ENCODE data around the gene ABCG5. TPM values are rescaled to one million over a fixed set of nuclear protein-coding genes. Genes with fewer than 3 reads are reported as not detected.

ABCG5 gene
- total and polyA plus RNA-seq, 8 donors = 0.18 to 0.52 (median 0.43) TPM; not detected in 2

GRCh38 chr2:43837033-43837432 is 1.6 kb downstream of the ABCG5 start:
- intact Hi-C loops (cut with DNase I) = no loop called here
- Histone ChIP-seq H3K27me3 (peaks cover 0 to 19% of the 10 kb centered on the region in 2 donors), H3K27ac (no peak overlapping the region), H3K36me3 (no peaks in the 10 kb centered on the region), H3K4me1 (peaks cover 0 to 4% of the 10 kb centered on the region in 2 donors), H3K9me3 (no peaks in the 10 kb centered on the region), H3K4me3 (no peak overlapping the region)
- no peak for TF ChIP-seq CTCF (IDR thresholded peaks at IDR 0.05)
- DNase-seq (no peak), ATAC-seq (no peak)

GRCh38 chr2:43832457-43832856 is 6.2 kb downstream of the ABCG5 start:
- intact Hi-C loops (cut with DNase I) = no loop called here
- DNase-seq = no peak
- Histone ChIP-seq H3K4me3 (no peak overlapping the region), H3K9me3 (no peaks in the 10 kb centered on the region), H3K27ac (no peak overlapping the region), H3K4me1 (peaks cover 0 to 6% of the 10 kb centered on the region in 2 donors), H3K27me3 (peaks cover 11 to 46% of the 10 kb centered on the region in 2 donors), H3K36me3 (no peaks in the 10 kb centered on the region)
- ATAC-seq = no peak
- no peak for TF ChIP-seq CTCF (IDR thresholded peaks at IDR 0.05)

GRCh38 chr2:43831543-43832294 is 6.9 kb downstream of the ABCG5 start:
- ATAC-seq (peak; percentile 22), DNase-seq (peak in 1 of 4 donors; percentile 9)
- intact Hi-C loops (cut with DNase I) = no loop called here
- no peak overlapping the region for H3K27ac ChIP-seq
- H3K4me1 ChIP-seq = peaks cover 0 to 6% of the 10 kb centered on the region in 2 donors
- no peaks in the 10 kb centered on the region for H3K36me3 ChIP-seq
- no peak for TF ChIP-seq CTCF (IDR thresholded peaks at IDR 0.05)
- no peaks in the 10 kb centered on the region for H3K9me3 ChIP-seq
- peak overlapping the region in 1 of 2 donors; percentile 7 for H3K4me3 ChIP-seq
- peaks cover 11 to 46% of the 10 kb centered on the region in 2 donors for H3K27me3 ChIP-seq

GRCh38 chr2:43826305-43827250 is 12.1 kb downstream of the ABCG5 start:
- TF ChIP-seq CTCF (IDR thresholded peaks at IDR 0.05) = no peak
- no peak overlapping the region for H3K4me3 ChIP-seq
- H3K9me3 ChIP-seq = no peaks in the 10 kb centered on the region
- peaks cover 7 to 29% of the 10 kb centered on the region in 2 donors for H3K27me3 ChIP-seq
- intact Hi-C loops (cut with DNase I) = no loop called here
- H3K36me3 ChIP-seq = no peaks in the 10 kb centered on the region
- DNase-seq = no peak
- H3K4me1 ChIP-seq = no peaks in the 10 kb centered on the region
- no peak for ATAC-seq
- no peak overlapping the region for H3K27ac ChIP-seq

GRCh38 chr2:43825841-43826240 is 12.8 kb downstream of the ABCG5 start:
- no peak overlapping the region for H3K4me3 ChIP-seq
- DNase-seq = no peak
- peaks cover 3 to 21% of the 10 kb centered on the region in 2 donors for H3K27me3 ChIP-seq
- TF ChIP-seq CTCF (IDR thresholded peaks at IDR 0.05) = no peak
- intact Hi-C loops (cut with DNase I) = no loop called here
- no peaks in the 10 kb centered on the region for H3K36me3 ChIP-seq
- H3K27ac ChIP-seq = no peak overlapping the region
- no peaks in the 10 kb centered on the region for H3K4me1 ChIP-seq
- ATAC-seq = no peak
- no peaks in the 10 kb centered on the region for H3K9me3 ChIP-seq

Data from left lung (tissue), 10 donors.